Heart left ventricle (tissue), 16 donors: ENCODE measurements around the gene GLUL. TPM values are rescaled to one million over a fixed set of nuclear protein-coding genes. Genes with fewer than 3 reads are reported as not detected.

Experiments used
- ATAC-seq, 4 donors: fragments of 200-7000 bp; cut with Tn5 transposase; one replicate each; pipeline ENCODE4 v1.9.1; 2020 to 2022; ENCODE audit warnings: moderate library complexity in 4 of 4, mild to moderate bottlenecking in 3 of 4, moderate number of reproducible peaks in 1 of 4
- DNase-seq, 5 donors: peaks; one replicate each; pipeline ENCODE4 v3.0.0-alpha.2; 2020
- H3K27ac ChIP-seq, 12 donors: fragments of 200-600 bp; sonication (generic) in 4 of 12; one replicate each; pipeline versions ENCODE4 v1.5.0 to v1.8.0; 2016 to 2022; ENCODE audit warnings: mild to moderate bottlenecking in 2 of 12
- H3K27me3 ChIP-seq, 9 donors: fragments of 200-600 bp; sonication (generic) in 2 of 9; one replicate each; pipeline versions ENCODE4 v1.5.1 to v1.8.0; 2016 to 2022; ENCODE audit warnings: mild to moderate bottlenecking in 3 of 9
- H3K36me3 ChIP-seq, 9 donors: fragments of 200-600 bp; sonication (generic) in 2 of 9; one replicate each; pipeline versions ENCODE4 v1.5.0 to v1.8.0; 2018 to 2022; ENCODE audit warnings: mild to moderate bottlenecking in 2 of 9
- H3K4me1 ChIP-seq, 12 donors: fragments of 200-600 bp; sonication (generic) in 4 of 12; one replicate each; pipeline versions ENCODE4 v1.5.0 to v1.8.0; 2016 to 2022; ENCODE audit warnings: mild to moderate bottlenecking in 3 of 12
- H3K4me3 ChIP-seq, 12 donors: fragments of 200-600 bp; sonication (generic) in 4 of 12; one replicate each; pipeline versions ENCODE4 v1.5.0 to v1.8.0; 2017 to 2022; ENCODE audit warnings: mild to moderate bottlenecking in 9 of 12, moderate library complexity in 4 of 12
- H3K9me3 ChIP-seq, 12 donors: fragments of 200-600 bp; sonication (generic) in 4 of 12; one replicate each; pipeline versions ENCODE4 v1.5.0 to v1.8.0; 2016 to 2022; ENCODE audit warnings: mild to moderate bottlenecking in 1 of 12
- POLR2A ChIP-seq, 2 donors: fragments of 450-650 bp; IDR thresholded peaks; one replicate each; pipeline ENCODE4 v1.6.1; 2017; ENCODE audit warnings: antibody characterized with exemption in 2 of 2, mild to moderate bottlenecking in 2 of 2, moderate library complexity in 2 of 2
- WGBS, 4 donors: extraction: QIAGEN DNeasy Blood & Tissue Kit in 2 of 4; methylation state at CpG; one replicate each; pipeline versions ENCODE4 v1.1.5 to v1.1.7; 2013 to 2018; 5-methylcytosine and 5-hydroxymethylcytosine counted together
- intact Hi-C, 10 donors: fragments of 100-400 bp; cut with DNase I; formaldehyde crosslinking; loops; one replicate each; pipeline versions ENCODE4 v1.11.1 to v1.14.2; 2022
- polyA plus RNA-seq, 2 donors: library from polyadenylated mRNA; stranded (reverse); fragments of 200-250 nt; gene quantifications; one replicate each; pipeline ENCODE4 v1.2.3, GENCODE V29; 2013
- total RNA-seq, 9 donors: library from RNA; depleted of rRNA in 2 of 9; stranded (reverse); fragments of >200 nt in 2 of 9; fragmentation: NEBNext Ultra II Directional in 3 of 9; extraction: Animal tissue kit (Norgen Biotek cat#: 25700) in 3 of 9; gene quantifications; one replicate each; pipeline versions ENCODE4 v1.1.0 to v1.2.4, GENCODE V29; 2016 to 2023
- TF ChIP-seq, protein P1 (sequence below), 12 donors: fragments of 200-600 bp; sonication (generic) in 4 of 12; IDR thresholded peaks; one replicate each; pipeline versions ENCODE4 v1.5.0 to v1.8.0; 2018 to 2022; ENCODE audit warnings: antibody characterized with exemption in 12 of 12, mild to moderate bottlenecking in 5 of 12
- donor health status: ischemic (EF 13 %, LVEDD 7.1; RV severe dilation, severe dysfunction).
- donor health status: healthy with polysubstance abuse.
- donor health status: DM: no; HTN: yes; CAD: no.
- donor health status: DM: no; HTN: no; CAD: no.
- donor health status: ischemic (EF 25% LVEDD 6.9; RV normal size, moderate dysfunction).
- donor health status: ischemic (EF 25% LVEDD 5.7; RV mildly dilated, moderate dysfunction).
- donor health status: healthy.
- donor health status: DM: yes; HTN: yes; CAD: no.
- donor health status: ischemic (EF 35%, LVEDD 5.7; RV mildly dilated, moderate dysfunction).
- donor health status: nonischemic (EF 11% LVEDD 7.7; RV severe dilation, severe dysfunction).
- donor health status: DM: yes; HTN: yes; CAD: no.
- donor health status: PGD.
- donor health status: ischemic (EF 29% LVEDD 5.4; RV normal size, mild dysfunction).
- donor health status: nonischemic (EF 23%, LVEDD 6.1; RV moderate dilation, normal function).

Gene GLUL
- total and polyA plus RNA-seq, 11 donors, result 92.6 to 1,145 (median 520) TPM

- intact Hi-C loops, result no loop called here
- TF ChIP-seq, protein P1, sequence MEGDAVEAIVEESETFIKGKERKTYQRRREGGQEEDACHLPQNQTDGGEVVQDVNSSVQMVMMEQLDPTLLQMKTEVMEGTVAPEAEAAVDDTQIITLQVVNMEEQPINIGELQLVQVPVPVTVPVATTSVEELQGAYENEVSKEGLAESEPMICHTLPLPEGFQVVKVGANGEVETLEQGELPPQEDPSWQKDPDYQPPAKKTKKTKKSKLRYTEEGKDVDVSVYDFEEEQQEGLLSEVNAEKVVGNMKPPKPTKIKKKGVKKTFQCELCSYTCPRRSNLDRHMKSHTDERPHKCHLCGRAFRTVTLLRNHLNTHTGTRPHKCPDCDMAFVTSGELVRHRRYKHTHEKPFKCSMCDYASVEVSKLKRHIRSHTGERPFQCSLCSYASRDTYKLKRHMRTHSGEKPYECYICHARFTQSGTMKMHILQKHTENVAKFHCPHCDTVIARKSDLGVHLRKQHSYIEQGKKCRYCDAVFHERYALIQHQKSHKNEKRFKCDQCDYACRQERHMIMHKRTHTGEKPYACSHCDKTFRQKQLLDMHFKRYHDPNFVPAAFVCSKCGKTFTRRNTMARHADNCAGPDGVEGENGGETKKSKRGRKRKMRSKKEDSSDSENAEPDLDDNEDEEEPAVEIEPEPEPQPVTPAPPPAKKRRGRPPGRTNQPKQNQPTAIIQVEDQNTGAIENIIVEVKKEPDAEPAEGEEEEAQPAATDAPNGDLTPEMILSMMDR (IDR thresholded peaks at IDR 0.05), result no peak
- TF ChIP-seq POLR2A (IDR thresholded peaks at IDR 0.05), result no peak
- Histone ChIP-seq H3K9me3 (no peaks in the 10 kb centered on the region), H3K4me3 (no peak overlapping the region), H3K27ac (peak overlapping the region in 4 of 12 donors; percentile 39 to 90 (median 80)), H3K36me3 (no peaks in the 10 kb centered on the region), H3K27me3 (no peaks in the 10 kb centered on the region), H3K4me1 (peaks cover 0 to 23% (median 2%) of the 10 kb centered on the region in 12 donors)
- peak in 3 of 4 donors; percentile 18 to 66 (median 62) for ATAC-seq
- DNase-seq, result no peak
- WGBS, 4 donors, result 83 to 95% (median 87%) methylated on average over 2 of the region's 2 CpGs
These were observed 40.8 kb downstream of the GLUL start for GRCh38 chr1:182350839-182351238.

DNA sequence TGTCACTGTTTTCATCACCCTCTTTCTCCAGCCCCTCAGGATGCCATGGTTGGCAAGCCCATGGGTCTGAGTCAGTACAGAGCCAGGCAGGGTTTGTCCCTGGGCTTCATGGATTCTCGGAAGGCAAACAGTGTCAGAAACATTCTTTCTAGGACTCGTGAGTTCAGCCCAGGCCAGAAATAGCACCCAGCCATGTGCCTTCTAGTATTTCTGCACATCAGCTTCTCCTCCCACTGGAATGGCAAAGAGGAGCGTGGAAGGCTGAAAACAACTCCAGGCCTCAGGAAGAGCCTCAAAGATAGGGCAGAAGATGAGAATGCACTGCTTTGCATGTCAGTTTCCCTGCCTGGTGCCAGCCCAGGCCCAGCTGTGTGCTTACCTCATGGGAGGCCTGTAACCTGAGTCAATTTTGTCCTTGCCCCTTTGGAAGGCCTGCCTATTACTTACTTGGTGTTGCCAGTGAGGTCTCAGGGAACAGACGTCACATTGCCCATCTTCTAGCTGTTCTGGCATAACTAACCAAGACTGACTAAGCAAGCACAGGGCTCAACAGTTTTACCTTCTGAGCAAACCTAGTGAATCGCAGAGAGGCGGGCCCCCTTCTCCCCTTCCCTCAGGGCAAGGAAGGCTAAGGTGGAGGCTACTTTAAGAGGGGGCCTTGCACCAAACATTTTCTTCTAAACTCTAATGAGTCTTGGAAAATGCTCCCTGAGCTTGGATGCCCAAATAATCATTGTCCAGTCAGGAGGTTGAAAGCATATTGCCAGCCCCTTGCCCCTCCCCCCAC lies 42.4 kb downstream of the GLUL start:
- Histone ChIP-seq H3K4me1 (peaks cover 0 to 21% (median 2%) of the 10 kb centered on the region in 12 donors), H3K27me3 (no peaks in the 10 kb centered on the region), H3K9me3 (no peaks in the 10 kb centered on the region), H3K36me3 (no peaks in the 10 kb centered on the region), H3K27ac (peak overlapping the region; percentile 39 to 90 (median 68)), H3K4me3 (no peak overlapping the region)
- ATAC-seq (peak; percentile 94 to 97 (median 96)), DNase-seq (peak in 4 of 5 donors; percentile 44 to 87 (median 58))
- intact Hi-C loops, result no loop called here
- 54 to 76% (median 68%) methylated on average over 6 of the region's 6 CpGs for WGBS, 4 donors
- TF ChIP-seq POLR2A (IDR thresholded peaks at IDR 0.05), result no peak
- TF ChIP-seq, protein P1 (IDR thresholded peaks at IDR 0.05), result no peak

- WGBS, 4 donors, result 69 to 82% (median 77%) methylated on average over 5 of the region's 5 CpGs
- intact Hi-C loops, result no loop called here
- DNase-seq, result no peak
These were observed 44.6 kb downstream of the GLUL start for GRCh38 chr1:182347019-182347418.

More at GRCh38 chr1:182347019-182347418, 44.6 kb downstream of the GLUL start:
- Histone ChIP-seq H3K27ac (no peak overlapping the region), H3K4me1 (peaks cover 0 to 21% (median 2%) of the 10 kb centered on the region in 12 donors), H3K27me3 (no peaks in the 10 kb centered on the region), H3K36me3 (no peaks in the 10 kb centered on the region), H3K9me3 (no peaks in the 10 kb centered on the region), H3K4me3 (no peak overlapping the region)
- ATAC-seq, result no peak
- TF ChIP-seq POLR2A (IDR thresholded peaks at IDR 0.05), result no peak
- TF ChIP-seq, protein P1 (IDR thresholded peaks at IDR 0.05), result no peak
